ENCODE results near the gene SHANK1.
"Not testable (repeated sequence)": the region's sequence is repeated elsewhere in the genome, so short reads cannot be mapped to it uniquely, and the experiment has no call there.

DNA sequence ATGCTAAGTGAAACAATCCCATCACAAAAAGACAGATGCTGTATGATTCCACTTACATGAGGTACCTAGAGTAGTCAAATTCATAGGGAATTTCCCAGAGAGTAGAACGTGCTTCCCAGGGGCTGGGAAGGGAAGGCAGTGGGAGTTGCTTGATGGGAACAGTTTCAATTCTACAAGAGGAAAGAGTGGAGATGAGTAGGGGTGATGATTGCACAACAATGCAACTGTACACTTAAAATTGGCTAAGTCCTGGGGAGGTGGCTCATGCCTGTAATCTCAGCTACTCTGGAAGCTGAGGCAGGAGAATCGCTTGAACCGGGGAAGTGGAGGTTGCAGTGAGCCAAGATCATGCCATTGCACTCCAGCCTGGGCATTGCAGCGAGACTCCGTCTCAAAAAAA, 101.2 kb downstream of the SHANK1 start:
- TF ChIP-seq, protein P1, sequence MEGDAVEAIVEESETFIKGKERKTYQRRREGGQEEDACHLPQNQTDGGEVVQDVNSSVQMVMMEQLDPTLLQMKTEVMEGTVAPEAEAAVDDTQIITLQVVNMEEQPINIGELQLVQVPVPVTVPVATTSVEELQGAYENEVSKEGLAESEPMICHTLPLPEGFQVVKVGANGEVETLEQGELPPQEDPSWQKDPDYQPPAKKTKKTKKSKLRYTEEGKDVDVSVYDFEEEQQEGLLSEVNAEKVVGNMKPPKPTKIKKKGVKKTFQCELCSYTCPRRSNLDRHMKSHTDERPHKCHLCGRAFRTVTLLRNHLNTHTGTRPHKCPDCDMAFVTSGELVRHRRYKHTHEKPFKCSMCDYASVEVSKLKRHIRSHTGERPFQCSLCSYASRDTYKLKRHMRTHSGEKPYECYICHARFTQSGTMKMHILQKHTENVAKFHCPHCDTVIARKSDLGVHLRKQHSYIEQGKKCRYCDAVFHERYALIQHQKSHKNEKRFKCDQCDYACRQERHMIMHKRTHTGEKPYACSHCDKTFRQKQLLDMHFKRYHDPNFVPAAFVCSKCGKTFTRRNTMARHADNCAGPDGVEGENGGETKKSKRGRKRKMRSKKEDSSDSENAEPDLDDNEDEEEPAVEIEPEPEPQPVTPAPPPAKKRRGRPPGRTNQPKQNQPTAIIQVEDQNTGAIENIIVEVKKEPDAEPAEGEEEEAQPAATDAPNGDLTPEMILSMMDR (IDR thresholded peaks at IDR 0.05; ENCODE audit: insufficient read depth, low read length, poor library complexity, severe bottlenecking): not testable (repeated sequence)
- not testable (repeated sequence) for TF ChIP-seq EZH2phosphoT487 (conservative IDR thresholded peaks at IDR 0.05; ENCODE audit: low read length)

Data from SU-DHL-6 (cell line).